ENCODE measurements around the gene HTR1E.

Gene HTR1E

DNA sequence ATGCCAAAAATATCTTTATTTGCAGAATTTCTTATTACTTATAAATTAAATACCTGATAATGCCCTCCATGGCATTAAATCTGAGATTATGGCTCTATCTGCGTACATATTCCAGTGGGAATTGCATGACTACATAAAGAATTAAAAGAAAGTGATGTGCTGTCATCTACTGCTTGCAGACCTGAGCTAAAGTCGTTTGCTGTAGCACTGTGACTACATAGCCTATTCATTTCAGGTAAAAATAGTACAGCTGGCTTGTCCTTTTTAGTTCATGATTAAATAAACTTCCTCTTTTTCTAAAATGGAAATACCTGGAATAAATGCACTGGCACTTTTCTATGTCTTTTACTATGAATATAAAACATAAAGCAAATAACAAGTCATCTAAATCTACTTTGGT lies 79.4 kb downstream of the HTR1E start:
- Histone ChIP-seq H3K27me3 (ENCODE audit: insufficient read depth, insufficient read length) (no peaks in the 10 kb centered on the region), H3K9ac (ENCODE audit: insufficient read length, low read depth) (no peak overlapping the region), H3K4me3 (ENCODE audit: insufficient read length, low read depth) (no peak overlapping the region), H3K4me1 (ENCODE audit: insufficient read depth, insufficient read length) (no peaks in the 10 kb centered on the region), H3K9me3 (ENCODE audit: insufficient read depth, low read length) (no peaks in the 10 kb centered on the region), H3K36me3 (ENCODE audit: insufficient read depth, insufficient read length, low read length) (no peaks in the 10 kb centered on the region)
- no peak for DNase-seq (ENCODE audit: low read depth, low spot score)
- TF ChIP-seq SUZ12 (IDR thresholded peaks at IDR 0.05; ENCODE audit: extremely low read depth, insufficient read depth, insufficient read length) (no peak), YY1 (IDR thresholded peaks at IDR 0.05; ENCODE audit: insufficient read depth, insufficient read length) (no peak), ZNF274 (IDR thresholded peaks at IDR 0.05; ENCODE audit: low read depth, low read length) (no peak)

DNA sequence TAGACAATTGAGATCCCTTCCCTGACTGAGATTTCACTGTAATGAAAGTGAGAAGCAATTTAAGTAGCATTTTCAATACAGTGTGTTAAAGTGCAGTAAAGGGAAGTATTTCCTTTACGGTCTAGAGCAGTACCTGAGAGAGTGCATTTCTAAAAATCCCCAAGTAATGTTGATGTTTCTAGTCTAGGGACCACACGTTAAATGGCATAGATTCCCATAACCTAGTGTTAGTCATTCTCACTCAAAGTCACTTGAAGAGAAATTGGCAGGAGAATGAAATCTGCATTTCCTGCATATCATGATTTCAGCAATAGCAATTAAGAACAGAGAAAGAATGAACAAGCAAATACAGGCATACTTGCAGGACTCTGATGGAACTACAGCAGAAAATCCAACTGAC lies 89.7 kb downstream of the HTR1E start:
- H3K36me3 ChIP-seq (ENCODE audit: insufficient read depth, insufficient read length, low read length): no peaks in the 10 kb centered on the region
- no peak overlapping the region for H3K9ac ChIP-seq (ENCODE audit: insufficient read length, low read depth)
- no peak overlapping the region for H3K4me3 ChIP-seq (ENCODE audit: insufficient read length, low read depth)
- H3K9me3 ChIP-seq (ENCODE audit: insufficient read depth, low read length): no peaks in the 10 kb centered on the region
- DNase-seq (ENCODE audit: low read depth, low spot score): no peak
- H3K4me1 ChIP-seq (ENCODE audit: insufficient read depth, insufficient read length): no peaks in the 10 kb centered on the region
- TF ChIP-seq SUZ12 (IDR thresholded peaks at IDR 0.05; ENCODE audit: extremely low read depth, insufficient read depth, insufficient read length) (no peak), ZNF274 (IDR thresholded peaks at IDR 0.05; ENCODE audit: low read depth, low read length) (no peak), YY1 (IDR thresholded peaks at IDR 0.05; ENCODE audit: insufficient read depth, insufficient read length) (no peak)
- no peaks in the 10 kb centered on the region for H3K27me3 ChIP-seq (ENCODE audit: insufficient read depth, insufficient read length)

DNA sequence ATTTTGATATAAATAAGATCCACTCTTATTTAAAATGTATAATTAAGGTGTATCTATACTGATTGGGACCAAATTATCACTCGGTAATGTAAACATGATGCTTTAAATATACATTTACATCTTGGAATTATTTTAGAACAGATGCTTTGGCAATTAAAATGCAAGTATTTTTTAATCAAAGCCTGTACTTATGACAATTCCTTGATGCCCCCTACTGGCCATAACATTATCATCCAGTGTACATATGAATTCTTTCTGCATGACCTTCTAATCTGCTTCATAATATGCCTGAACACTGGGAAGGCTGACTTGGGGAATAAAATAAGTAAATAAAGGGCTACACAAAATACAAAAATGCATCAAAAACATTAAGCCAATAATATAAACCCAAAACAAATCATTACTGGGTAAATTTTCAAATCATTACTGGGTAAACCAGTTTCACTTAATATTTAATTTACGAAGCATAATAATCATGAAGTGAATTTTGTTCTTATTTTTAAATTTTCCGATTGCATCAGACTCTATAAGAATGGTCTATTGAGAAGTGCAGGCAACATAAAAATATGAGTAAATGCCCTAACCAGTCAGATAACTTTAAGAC lies 92.5 kb downstream of the HTR1E start:
- H3K4me3 ChIP-seq (ENCODE audit: insufficient read length, low read depth): no peak overlapping the region
- no peaks in the 10 kb centered on the region for H3K36me3 ChIP-seq (ENCODE audit: insufficient read depth, insufficient read length, low read length)
- no peaks in the 10 kb centered on the region for H3K9me3 ChIP-seq (ENCODE audit: insufficient read depth, low read length)
- no peaks in the 10 kb centered on the region for H3K4me1 ChIP-seq (ENCODE audit: insufficient read depth, insufficient read length)
- no peak for TF ChIP-seq ZNF274 (IDR thresholded peaks at IDR 0.05; ENCODE audit: low read depth, low read length)
- no peak for TF ChIP-seq YY1 (IDR thresholded peaks at IDR 0.05; ENCODE audit: insufficient read depth, insufficient read length)
- no peak for TF ChIP-seq SUZ12 (IDR thresholded peaks at IDR 0.05; ENCODE audit: extremely low read depth, insufficient read depth, insufficient read length)
- DNase-seq (ENCODE audit: low read depth, low spot score): no peak
- H3K9ac ChIP-seq (ENCODE audit: insufficient read length, low read depth): no peak overlapping the region
- no peaks in the 10 kb centered on the region for H3K27me3 ChIP-seq (ENCODE audit: insufficient read depth, insufficient read length)

DNA sequence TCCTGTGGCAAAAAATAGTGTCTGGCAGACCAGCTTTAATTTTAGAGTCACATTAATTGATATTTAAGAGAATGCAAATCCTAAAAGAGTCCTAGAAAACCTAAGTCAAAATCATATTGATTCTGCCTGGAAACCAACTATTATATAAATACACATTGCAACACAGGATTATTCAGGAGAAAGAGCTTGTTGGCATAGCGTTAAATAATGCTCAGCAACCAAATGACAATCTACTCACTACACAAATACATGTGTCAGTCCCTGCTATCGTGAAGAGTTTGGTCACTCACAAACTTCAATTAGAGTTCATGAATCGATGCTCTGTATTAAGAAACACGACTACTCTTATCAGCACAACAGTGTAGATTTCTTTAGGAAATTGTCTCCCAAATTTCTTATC lies 103.4 kb downstream of the HTR1E start:
- H3K4me3 ChIP-seq (ENCODE audit: insufficient read length, low read depth): no peak overlapping the region
- no peaks in the 10 kb centered on the region for H3K27me3 ChIP-seq (ENCODE audit: insufficient read depth, insufficient read length)
- no peaks in the 10 kb centered on the region for H3K36me3 ChIP-seq (ENCODE audit: insufficient read depth, insufficient read length, low read length)
- peaks cover 6% of the 10 kb centered on the region; the same call in 1 of the 2 replicates for H3K9me3 ChIP-seq (ENCODE audit: insufficient read depth, low read length)
- H3K9ac ChIP-seq (ENCODE audit: insufficient read length, low read depth): no peak overlapping the region
- no peak for DNase-seq (ENCODE audit: low read depth, low spot score)
- no peaks in the 10 kb centered on the region for H3K4me1 ChIP-seq (ENCODE audit: insufficient read depth, insufficient read length)
- TF ChIP-seq YY1 (IDR thresholded peaks at IDR 0.05; ENCODE audit: insufficient read depth, insufficient read length) (no peak), SUZ12 (IDR thresholded peaks at IDR 0.05; ENCODE audit: extremely low read depth, insufficient read depth, insufficient read length) (no peak), ZNF274 (IDR thresholded peaks at IDR 0.05; ENCODE audit: low read depth, low read length) (no peak)

DNA sequence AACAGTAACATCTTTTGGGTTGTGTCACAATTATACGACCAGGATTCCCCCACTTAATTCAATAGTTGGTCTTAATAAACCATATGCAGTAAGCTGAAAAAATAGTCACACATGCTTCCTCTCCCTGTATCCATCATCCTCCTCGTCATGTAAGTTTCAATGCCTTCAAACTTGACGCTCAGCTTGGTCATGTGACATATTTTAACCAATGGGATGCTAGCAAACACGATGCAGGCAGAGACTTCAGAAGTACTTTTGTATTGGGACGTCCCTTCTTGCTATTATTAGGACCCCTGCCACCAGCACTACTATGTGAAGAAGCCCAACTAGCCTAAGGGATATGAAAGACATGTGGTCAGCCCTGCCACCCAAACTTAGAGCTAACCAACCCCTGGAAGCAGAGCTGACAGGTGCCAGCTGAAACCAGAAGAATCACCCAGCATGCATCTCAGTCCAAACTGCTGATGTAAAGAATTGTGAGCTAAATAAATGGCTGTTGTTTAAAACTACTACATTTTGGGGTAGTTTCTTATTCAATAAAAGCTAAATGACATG lies 108.3 kb downstream of the HTR1E start:
- H3K9me3 ChIP-seq (ENCODE audit: insufficient read depth, low read length): peaks cover 6% of the 10 kb centered on the region; the same call in 1 of the 2 replicates
- DNase-seq (ENCODE audit: low read depth, low spot score): no peak
- no peak overlapping the region for H3K4me3 ChIP-seq (ENCODE audit: insufficient read length, low read depth)
- no peaks in the 10 kb centered on the region for H3K27me3 ChIP-seq (ENCODE audit: insufficient read depth, insufficient read length)
- no peak overlapping the region for H3K9ac ChIP-seq (ENCODE audit: insufficient read length, low read depth)
- TF ChIP-seq ZNF274 (IDR thresholded peaks at IDR 0.05; ENCODE audit: low read depth, low read length) (no peak), YY1 (IDR thresholded peaks at IDR 0.05; ENCODE audit: insufficient read depth, insufficient read length) (no peak), SUZ12 (IDR thresholded peaks at IDR 0.05; ENCODE audit: extremely low read depth, insufficient read depth, insufficient read length) (no peak)
- H3K4me1 ChIP-seq (ENCODE audit: insufficient read depth, insufficient read length): no peaks in the 10 kb centered on the region
- no peaks in the 10 kb centered on the region for H3K36me3 ChIP-seq (ENCODE audit: insufficient read depth, insufficient read length, low read length)

DNA sequence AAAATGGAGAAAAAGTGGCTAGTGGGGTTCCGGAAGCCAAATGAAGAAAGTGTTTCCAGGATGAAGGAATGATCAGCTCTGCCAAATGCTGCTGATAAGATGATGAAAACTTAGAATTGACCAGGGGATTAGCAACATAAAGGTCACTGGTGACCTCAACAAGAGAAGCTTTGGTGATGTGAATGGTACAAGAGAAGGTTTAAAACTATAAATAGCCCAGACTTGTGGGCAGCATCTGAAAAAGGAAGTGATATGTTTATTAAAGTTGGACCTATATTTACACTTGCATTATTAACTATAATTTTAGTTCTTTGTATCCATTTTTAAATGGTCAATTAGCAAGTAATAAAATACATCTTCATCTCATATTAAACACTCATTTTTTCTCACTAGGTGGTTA lies 112.5 kb downstream of the HTR1E start:
- Histone ChIP-seq H3K4me1 (ENCODE audit: insufficient read depth, insufficient read length) (no peaks in the 10 kb centered on the region), H3K9ac (ENCODE audit: insufficient read length, low read depth) (no peak overlapping the region), H3K9me3 (ENCODE audit: insufficient read depth, low read length) (no peaks in the 10 kb centered on the region), H3K36me3 (ENCODE audit: insufficient read depth, insufficient read length, low read length) (no peaks in the 10 kb centered on the region), H3K27me3 (ENCODE audit: insufficient read depth, insufficient read length) (no peaks in the 10 kb centered on the region), H3K4me3 (ENCODE audit: insufficient read length, low read depth) (no peak overlapping the region)
- DNase-seq (ENCODE audit: low read depth, low spot score): no peak
- TF ChIP-seq ZNF274 (IDR thresholded peaks at IDR 0.05; ENCODE audit: low read depth, low read length) (no peak), SUZ12 (IDR thresholded peaks at IDR 0.05; ENCODE audit: extremely low read depth, insufficient read depth, insufficient read length) (no peak), YY1 (IDR thresholded peaks at IDR 0.05; ENCODE audit: insufficient read depth, insufficient read length) (no peak)

DNA sequence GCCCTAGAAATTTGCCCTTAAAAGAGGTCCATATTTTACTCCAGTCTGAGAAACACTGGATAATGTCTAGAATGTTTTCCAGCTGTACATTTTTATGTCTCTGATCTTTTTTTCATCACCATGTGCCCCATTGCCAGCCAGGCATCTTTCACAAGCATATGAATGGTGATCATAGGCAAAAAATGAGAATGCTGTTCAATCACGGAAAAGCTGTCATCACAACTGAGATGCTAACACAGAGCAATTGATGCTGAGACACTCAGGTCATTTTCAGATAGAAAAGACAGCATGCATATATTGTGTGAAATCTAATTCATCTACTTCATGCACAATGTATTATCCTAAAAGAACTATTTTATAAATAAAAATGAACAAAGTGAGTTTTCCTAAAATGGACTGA lies 116.0 kb downstream of the HTR1E start:
- DNase-seq (ENCODE audit: low read depth, low spot score): no peak
- Histone ChIP-seq H3K4me3 (ENCODE audit: insufficient read length, low read depth) (no peak overlapping the region), H3K4me1 (ENCODE audit: insufficient read depth, insufficient read length) (no peaks in the 10 kb centered on the region), H3K9me3 (ENCODE audit: insufficient read depth, low read length) (no peaks in the 10 kb centered on the region), H3K9ac (ENCODE audit: insufficient read length, low read depth) (no peak overlapping the region), H3K27me3 (ENCODE audit: insufficient read depth, insufficient read length) (no peaks in the 10 kb centered on the region), H3K36me3 (ENCODE audit: insufficient read depth, insufficient read length, low read length) (no peaks in the 10 kb centered on the region)
- TF ChIP-seq YY1 (IDR thresholded peaks at IDR 0.05; ENCODE audit: insufficient read depth, insufficient read length) (no peak), ZNF274 (IDR thresholded peaks at IDR 0.05; ENCODE audit: low read depth, low read length) (no peak), SUZ12 (IDR thresholded peaks at IDR 0.05; ENCODE audit: extremely low read depth, insufficient read depth, insufficient read length) (no peak)

Data from NT2/D1 (cell line).